CD14-positive monocyte (primary cell): ENCODE measurements around the gene LEMD1. TPM values are rescaled to one million over a fixed set of nuclear protein-coding genes. Genes with fewer than 3 reads are reported as not detected.
A peak's percentile ranks its signal among the peaks of the same experiment; 100 is the strongest.

Experiments used
- DNase-seq, 3 donors: peaks; one replicate each; pipeline ENCODE4 v3.0.0-alpha.2; 2011 to 2022
- H2AFZ ChIP-seq: 2 replicates; pipeline ENCODE4 v1.6.0; 2012; ENCODE audit warnings: mild to moderate bottlenecking, low read depth, low read length, inconsistent platforms; ENCODE audit not compliant: insufficient read depth, poor library complexity, severe bottlenecking
- H3K27ac ChIP-seq, 2 donors: 1 replicate in 1 of 2; 2 replicates in 1 of 2; pipeline ENCODE4 v1.5.1; 2012 to 2013; ENCODE audit warnings: low read length in 2 of 2, control low read depth in 1 of 2, inconsistent platforms in 1 of 2, low read depth in 1 of 2, mild to moderate bottlenecking in 1 of 2
- H3K27me3 ChIP-seq, 2 donors: one replicate each; pipeline versions ENCODE4 v1.6.0 to v1.6.1; 2011 to 2013; ENCODE audit warnings: low read length in 2 of 2; ENCODE audit not compliant: control insufficient read depth in 2 of 2, insufficient read depth in 2 of 2
- H3K36me3 ChIP-seq, 2 donors: replicated peaks in 1 of 2; 1 replicate in 1 of 2; 2 replicates in 1 of 2; pipeline versions ENCODE4 v1.5.1 to v1.6.1; 2012 to 2013; ENCODE audit warnings: low read length in 2 of 2, control low read depth in 1 of 2, inconsistent platforms in 1 of 2, mild to moderate bottlenecking in 1 of 2; ENCODE audit not compliant: insufficient read depth in 2 of 2, control insufficient read depth in 1 of 2
- H3K4me1 ChIP-seq, 2 donors: 1 replicate in 1 of 2; 2 replicates in 1 of 2; pipeline versions ENCODE4 v1.5.1 to v1.6.1; 2012 to 2013; ENCODE audit warnings: low read length in 2 of 2, control low read depth in 1 of 2, inconsistent platforms in 1 of 2, mild to moderate bottlenecking in 1 of 2, moderate library complexity in 1 of 2; ENCODE audit not compliant: insufficient read depth in 2 of 2, control insufficient read depth in 1 of 2
- H3K4me2 ChIP-seq: replicated peaks from 2 replicates; pipeline ENCODE3; 2012; ENCODE audit warnings: low read length, moderate library complexity, mild to moderate bottlenecking; ENCODE audit not compliant: poor library complexity, severe bottlenecking; ENCODE audit errors: extremely low read depth
- H3K4me3 ChIP-seq, 3 experiments: fragments of 200-600 bp in 1 of 3; sonication (generic) in 1 of 3; replicated peaks in 1 of 3; 1 replicate in 2 of 3; 2 replicates in 1 of 3; pipeline ENCODE4 v1.5.1; 2011 to 2013; ENCODE audit warnings: low read length in 3 of 3, mild to moderate bottlenecking in 3 of 3, control low read depth in 2 of 3, low read depth in 2 of 3, inconsistent platforms in 1 of 3, moderate library complexity in 1 of 3
- H3K79me2 ChIP-seq: 2 replicates; pipeline ENCODE4 v1.6.0; 2012; ENCODE audit warnings: mild to moderate bottlenecking, control low read depth, inconsistent platforms, low read length, moderate library complexity; ENCODE audit not compliant: insufficient read depth
- H3K9ac ChIP-seq: 2 replicates; pipeline ENCODE4 v1.6.0; 2017; ENCODE audit warnings: low read length, mild to moderate bottlenecking; ENCODE audit not compliant: insufficient read depth, poor library complexity, severe bottlenecking
- H3K9me3 ChIP-seq, 2 donors: replicated peaks in 1 of 2; 1 replicate in 1 of 2; 2 replicates in 1 of 2; pipeline versions ENCODE4 v1.5.1 to v1.6.1; 2012 to 2013; ENCODE audit warnings: low read length in 2 of 2, control low read depth in 1 of 2; ENCODE audit not compliant: control insufficient read depth in 1 of 2, insufficient read depth in 1 of 2
- H4K20me1 ChIP-seq: 2 replicates; pipeline ENCODE4 v1.6.0; 2012; ENCODE audit warnings: mild to moderate bottlenecking, low read length, control low read depth, moderate library complexity; ENCODE audit not compliant: insufficient read depth
- H3K27ac Mint-ChIP-seq, 7 donors: one replicate each; pipeline ENCODE4 v1.8.0; 2020; ENCODE audit warnings: mild to moderate bottlenecking in 7 of 7, mixed read lengths in 7 of 7, moderate library complexity in 6 of 7, inconsistent platforms in 2 of 7
- H3K27me3 Mint-ChIP-seq, 3 donors: one replicate each; pipeline ENCODE4 v1.8.0; 2021 to 2022; ENCODE audit warnings: low read depth in 3 of 3, mild to moderate bottlenecking in 3 of 3, mixed read lengths in 3 of 3, moderate library complexity in 3 of 3, inconsistent platforms in 1 of 3
- H3K36me3 Mint-ChIP-seq, 2 donors: one replicate each; pipeline ENCODE4 v1.8.0; 2020; ENCODE audit warnings: mixed read lengths in 2 of 2, inconsistent platforms in 1 of 2, mild to moderate bottlenecking in 1 of 2
- H3K4me1 Mint-ChIP-seq: one replicate; pipeline ENCODE4 v1.8.0; 2020; ENCODE audit warnings: mild to moderate bottlenecking, mixed read lengths
- H3K4me3 Mint-ChIP-seq, 2 donors: one replicate each; pipeline ENCODE4 v1.8.0; 2020; ENCODE audit warnings: mild to moderate bottlenecking in 2 of 2, mixed read lengths in 2 of 2, moderate library complexity in 1 of 2
- H3K9me3 Mint-ChIP-seq, 7 donors: one replicate each; pipeline ENCODE4 v1.8.0; 2020 to 2022; ENCODE audit warnings: mixed read lengths in 7 of 7, mild to moderate bottlenecking in 6 of 7, moderate library complexity in 6 of 7, inconsistent platforms in 2 of 7
- CTCF ChIP-seq: fragments of 200-600 bp; IDR thresholded peaks from one replicate; pipeline ENCODE4 v1.8.0; 2022; ENCODE audit warnings: antibody characterized with exemption, mild to moderate bottlenecking
- WGBS: methylation state at CpG from one replicate; pipeline ENCODE4 v1.1.5; 2013; ENCODE audit warnings: missing lambda C conversion rate; ENCODE audit not compliant: insufficient coverage; 5-methylcytosine and 5-hydroxymethylcytosine counted together
- intact Hi-C, 2 donors: fragments of 100-400 bp; cut with micrococcal nuclease; formaldehyde crosslinking; loops; one replicate each; pipeline versions ENCODE4 v1.15.0 to v1.15.1; 2023
- polyA plus RNA-seq, 3 donors: library from polyadenylated mRNA; depleted of rRNA in 1 of 3; unstranded in 2 of 3; stranded (reverse) in 1 of 3; fragments of 300-500 nt in 2 of 3; fragments of >200 nt in 1 of 3; fragmentation: Illumina TruSeq in 2 of 3; gene quantifications; 1 replicate in 2 of 3; 2 replicates in 1 of 3; pipeline ENCODE4 v1.2.3, GENCODE V29; 2012 to 2021

The LEMD1 gene
- polyA plus RNA-seq, 3 donors: not detected

DNA sequence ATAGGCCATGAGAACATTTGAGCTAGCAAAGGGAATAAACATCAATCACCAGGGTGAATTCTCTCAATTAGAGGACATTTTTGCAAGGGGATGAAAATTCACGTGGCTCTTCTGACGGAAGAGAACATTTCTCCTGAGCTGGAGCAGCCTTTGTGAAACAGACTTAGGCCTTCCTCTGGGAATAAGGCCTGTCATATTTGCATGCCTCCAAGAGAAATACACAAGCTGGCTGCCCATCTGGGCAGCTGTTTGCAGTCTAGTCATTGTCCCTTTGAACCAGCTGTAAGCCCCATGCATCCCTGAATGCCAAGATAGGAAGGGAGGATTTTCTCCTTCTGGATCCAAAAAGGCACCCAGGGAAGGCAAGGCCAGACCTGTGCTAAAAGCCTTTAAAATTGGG lies 5.5 kb downstream of the LEMD1 start:
- H3K9ac ChIP-seq: no peak overlapping the region
- WGBS: 92% methylated on average over 2 of the region's 2 CpGs
- no peaks in the 10 kb centered on the region for H4K20me1 ChIP-seq
- peaks cover 3 to 7% of the 10 kb centered on the region in 2 donors for H3K27me3 ChIP-seq
- H3K4me1 Mint-ChIP-seq: no peaks in the 10 kb centered on the region
- H3K4me3 Mint-ChIP-seq: no peak overlapping the region
- no peak for TF ChIP-seq CTCF
- intact Hi-C loops: no loop called here
- H3K4me3 ChIP-seq: no peak overlapping the region
- H3K4me2 ChIP-seq: no peak overlapping the region
- H3K9me3 ChIP-seq: no peaks in the 10 kb centered on the region
- no peaks in the 10 kb centered on the region for H3K4me1 ChIP-seq
- H3K79me2 ChIP-seq: no peaks in the 10 kb centered on the region
- no peak overlapping the region for H3K27ac ChIP-seq
- DNase-seq: no peak
- H3K9me3 Mint-ChIP-seq: no peaks in the 10 kb centered on the region
- H3K36me3 Mint-ChIP-seq: no peaks in the 10 kb centered on the region
- H2AFZ ChIP-seq: no peak overlapping the region
- H3K27ac Mint-ChIP-seq: no peak overlapping the region
- peaks cover 10 to 29% (median 14%) of the 10 kb centered on the region in 3 donors for H3K27me3 Mint-ChIP-seq
- no peaks in the 10 kb centered on the region for H3K36me3 ChIP-seq

- no peak for TF ChIP-seq CTCF
- Histone ChIP-seq H3K27ac (no peak overlapping the region), H2AFZ (no peak overlapping the region), H3K4me3 (no peak overlapping the region), H3K9me3 (no peaks in the 10 kb centered on the region), H3K27me3 (no peaks in the 10 kb centered on the region), H3K79me2 (no peaks in the 10 kb centered on the region), H3K36me3 (no peaks in the 10 kb centered on the region), H3K4me2 (no peak overlapping the region), H4K20me1 (no peaks in the 10 kb centered on the region), H3K4me1 (no peaks in the 10 kb centered on the region), H3K9ac (no peak overlapping the region)
- Mint-ChIP-seq H3K9me3 (peaks cover 0 to 6% (median 0%) of the 10 kb centered on the region in 7 donors), H3K4me3 (peak overlapping the region in 1 of 2 donors; percentile 43), H3K27me3 (peaks cover 12 to 20% (median 13%) of the 10 kb centered on the region in 3 donors), H3K27ac (no peak overlapping the region), H3K4me1 (no peaks in the 10 kb centered on the region), H3K36me3 (no peaks in the 10 kb centered on the region)
- intact Hi-C loops: no loop called here
- DNase-seq: no peak
- WGBS: 96% methylated on average over 4 of the region's 5 CpGs
Measured at GRCh38 chr1:205410581-205411298, 11.1 kb downstream of the LEMD1 start.
